Endothelial cell of umbilical vein (primary cell): Measurements from ENCODE around the gene TUBGCP3. TPM values are rescaled to one million over a fixed set of nuclear protein-coding genes. Genes with fewer than 3 reads are reported as not detected.

Source experiments
- BruUV-seq: library from RNA; stranded (reverse); fragments of 400-500 nt; replicated peaks from 2 replicates; lab custom pipeline; 2021; lab: Mats Ljungman, UMichigan
- CTCF ChIA-PET: fragments of 300-600, 350-600 bp; sonication (Branson Sonifier 250); formaldehyde crosslinking; loops from one replicate; lab custom pipeline; 2021; ENCODE audit warnings: antibody characterized with exemption, inconsistent platforms; lab: Charles Lee
- POLR2A ChIA-PET: fragments of 300-600, 350-600 bp; sonication (Branson Sonifier 250); formaldehyde crosslinking; loops from one replicate; lab custom pipeline; 2021; ENCODE audit warnings: antibody characterized with exemption, inconsistent platforms; lab: Charles Lee
- DNase-seq: peaks from one replicate; pipeline ENCODE4 v3.0.0-alpha.2; 2011; ENCODE audit warnings: low read depth, low spot score
- FAIRE-seq: peaks from 2 replicates; lab custom pipeline; 2011; peaks lifted over from hg19 to GRCh38; lab: Jason Lieb, UNC
- H2AFZ ChIP-seq: 2 replicates; pipeline ENCODE4 v1.6.0; 2012; ENCODE audit warnings: low read depth, low read length, control low read depth, inconsistent platforms
- H3K27ac ChIP-seq: 2 replicates; pipeline ENCODE4 v1.5.1; 2011; ENCODE audit warnings: low read depth, mild to moderate bottlenecking, control low read depth, low read length, moderate library complexity; ENCODE audit not compliant: insufficient read depth
- H3K27me3 ChIP-seq, 2 experiments: 2 replicates each; pipeline versions ENCODE4 v1.6.0 to v1.6.1; 2011; ENCODE audit warnings: low read length in 2 of 2, mixed read lengths in 1 of 2; ENCODE audit not compliant: control insufficient read depth in 2 of 2, insufficient read depth in 2 of 2
- H3K36me3 ChIP-seq, 2 experiments: 2 replicates in 1 of 2; 3 replicates in 1 of 2; pipeline ENCODE4 v1.5.1; 2011; ENCODE audit warnings: low read length in 2 of 2, mild to moderate bottlenecking in 1 of 2, moderate library complexity in 1 of 2; ENCODE audit not compliant: control insufficient read depth in 2 of 2, insufficient read depth in 2 of 2; ENCODE audit errors: extremely low read depth in 1 of 2
- H3K4me1 ChIP-seq: 3 replicates; pipeline ENCODE4 v1.5.1; 2011; ENCODE audit warnings: mild to moderate bottlenecking, low read length; ENCODE audit not compliant: control insufficient read depth, insufficient read depth; ENCODE audit errors: extremely low read depth
- H3K4me2 ChIP-seq: 2 replicates; pipeline ENCODE4 v1.6.1; 2011; ENCODE audit warnings: low read length, control low read depth, mixed read lengths; ENCODE audit not compliant: insufficient read depth
- H3K4me3 ChIP-seq, 3 experiments: fragments of 200-600 bp in 1 of 3; sonication (generic), shearing (Covaris generic) in 1 of 3; replicated peaks in 1 of 3; 2 replicates each; pipeline ENCODE4 v1.5.1; 2011 to 2016; ENCODE audit warnings: control low read depth in 3 of 3, low read length in 3 of 3, mild to moderate bottlenecking in 2 of 3, inconsistent platforms in 1 of 3, low read depth in 1 of 3, moderate library complexity in 1 of 3; ENCODE audit not compliant: insufficient read depth in 1 of 3
- H3K79me2 ChIP-seq: 2 replicates; pipeline ENCODE4 v1.6.0; 2012; ENCODE audit warnings: low read length, inconsistent platforms; ENCODE audit not compliant: control insufficient read depth, insufficient read depth
- H3K9ac ChIP-seq: replicated peaks from 2 replicates; pipeline ENCODE3; 2011; ENCODE audit warnings: low read length, control low read depth; ENCODE audit not compliant: insufficient read depth; ENCODE audit errors: extremely low read depth
- H3K9me1 ChIP-seq: replicated peaks from 3 replicates; pipeline ENCODE4 v1.6.0; 2011; ENCODE audit warnings: mild to moderate bottlenecking, low read length; ENCODE audit not compliant: control insufficient read depth, insufficient read depth; ENCODE audit errors: extremely low read depth
- H3K9me3 ChIP-seq: replicated peaks from 2 replicates; pipeline ENCODE4 v1.5.1; 2012; ENCODE audit warnings: low read length, inconsistent platforms; ENCODE audit not compliant: control insufficient read depth, insufficient read depth
- H4K20me1 ChIP-seq: replicated peaks from 2 replicates; pipeline ENCODE3; 2011; ENCODE audit warnings: mild to moderate bottlenecking, low read length; ENCODE audit not compliant: control insufficient read depth, insufficient read depth; ENCODE audit errors: extremely low read depth
- CTCF ChIP-seq, 2 donors: IDR thresholded peaks; 1 replicate in 1 of 2; 2 replicates in 1 of 2; pipeline ENCODE4 v1.5.1; 2011; ENCODE audit warnings: low read length in 2 of 2, mild to moderate bottlenecking in 2 of 2, moderate library complexity in 2 of 2, control low read depth in 1 of 2, inconsistent platforms in 1 of 2, low read depth in 1 of 2; ENCODE audit not compliant: insufficient read depth in 1 of 2; ENCODE audit errors: extremely low read depth in 1 of 2
- EZH2 ChIP-seq: IDR thresholded peaks from 2 replicates; pipeline ENCODE4 v1.6.1; 2012; ENCODE audit warnings: borderline replicate concordance, low read depth, mild to moderate bottlenecking, moderate library complexity, low read length, inconsistent platforms; ENCODE audit not compliant: severe bottlenecking
- FOS ChIP-seq: IDR thresholded peaks from 2 replicates; pipeline ENCODE4 v1.6.1; 2011; ENCODE audit warnings: mild to moderate bottlenecking, low read length, moderate library complexity, borderline replicate concordance; ENCODE audit not compliant: insufficient read depth
- GATA2 ChIP-seq: IDR thresholded peaks from 2 replicates; pipeline ENCODE4 v1.7.0; 2011; ENCODE audit warnings: low read depth, mild to moderate bottlenecking, moderate library complexity, mixed read lengths, low read length; ENCODE audit not compliant: insufficient read length, insufficient read depth
- JUN ChIP-seq: IDR thresholded peaks from 2 replicates; pipeline ENCODE4 v1.6.1; 2011; ENCODE audit warnings: borderline replicate concordance, low read depth; ENCODE audit not compliant: insufficient read length, insufficient read depth
- MAX ChIP-seq: IDR thresholded peaks from 2 replicates; pipeline ENCODE4 v1.6.1; 2011; ENCODE audit not compliant: insufficient read depth, insufficient read length
- MYC ChIP-seq: IDR thresholded peaks from one replicate; pipeline ENCODE4 v1.6.1; 2011; ENCODE audit warnings: mild to moderate bottlenecking, low read depth, low read length
- POLR2A ChIP-seq: IDR thresholded peaks from 2 replicates; pipeline ENCODE4 v1.6.1; 2012; ENCODE audit warnings: low read depth, mild to moderate bottlenecking, control low read depth, low read length
- POLR2AphosphoS5 ChIP-seq: IDR thresholded peaks from 2 replicates; pipeline ENCODE4 v1.6.1; 2012; ENCODE audit warnings: low read depth, mild to moderate bottlenecking, control low read depth, low read length, moderate library complexity; ENCODE audit not compliant: insufficient read depth
- dilution Hi-C: fragments of 300-500 bp; cut with MboI; formaldehyde crosslinking; loops from one replicate; pipeline ENCODE4 v1.15.0; 2019; ENCODE audit warnings: low sequenced_read_pairs; ENCODE audit not compliant: extremely low pct_ligation_motif_present
- intact Hi-C: fragments of 100-400 bp; cut with micrococcal nuclease; formaldehyde crosslinking; loops from one replicate; pipeline ENCODE4 v1.10.0; 2022
- polyA plus RNA-seq, 4 experiments: library from polyadenylated mRNA; depleted of rRNA in 3 of 4; stranded (reverse) in 3 of 4; unstranded in 1 of 4; fragments of >200 nt; gene quantifications; 2 replicates each; pipeline versions ENCODE4 v1.2.1 to v1.2.3, GENCODE V29; 2011 to 2012; ENCODE audit warnings: missing spikeins in 1 of 4
- total RNA-seq: library from RNA; stranded (reverse); gene quantifications from 2 replicates; pipeline ENCODE4 v1.2.3, GENCODE V29; 2021

The TUBGCP3 gene
- total and polyA plus RNA-seq, 2 donors (not counting 3 experiments of a cell fraction or from before 2014, with no cell fraction given): 36.4 to 47.7 TPM

GRCh38 chr13:112448621-112449544 is 139.1 kb downstream of the TUBGCP3 start:
- no peaks in the 10 kb centered on the region for H3K27me3 ChIP-seq
- no peaks in the 10 kb centered on the region for H4K20me1 ChIP-seq
- ChIA-PET POLR2A (no interaction called here), CTCF (no interaction called here)
- H3K79me2 ChIP-seq: no peaks in the 10 kb centered on the region
- no peaks in the 10 kb centered on the region for H3K36me3 ChIP-seq
- H2AFZ ChIP-seq: no peak overlapping the region
- BruUV-seq: no TSS peak
- no peak overlapping the region for H3K4me3 ChIP-seq
- H3K9me3 ChIP-seq: no peaks in the 10 kb centered on the region
- H3K4me2 ChIP-seq: no peak overlapping the region
- H3K27ac ChIP-seq: no peak overlapping the region
- dilution Hi-C loops (no loop called here), intact Hi-C loops (no loop called here)
- no peaks in the 10 kb centered on the region for H3K9me1 ChIP-seq
- FAIRE-seq: no peak
- no peaks in the 10 kb centered on the region for H3K4me1 ChIP-seq
- no peak overlapping the region for H3K9ac ChIP-seq
- DNase-seq: no peak
- no peak for TF ChIP-seq EZH2
- TF ChIP-seq MYC: no peak
- TF ChIP-seq POLR2AphosphoS5: no peak
- TF ChIP-seq MAX: no peak
- no peak for TF ChIP-seq POLR2A
- TF ChIP-seq GATA2: no peak
- TF ChIP-seq CTCF (IDR thresholded peaks at IDR 0.05; ENCODE audit: extremely low read depth in 1 of 2, insufficient read depth in 1 of 2, low read depth in 1 of 2, low read length in 2 of 2): no peak
- no peak for TF ChIP-seq FOS
- TF ChIP-seq JUN: no peak
